Measurements from ENCODE around the gene PATZ1.
"Not testable (repeated sequence)": the region's sequence is repeated elsewhere in the genome, so short reads cannot be mapped to it uniquely, and the experiment has no call there.

Gene PATZ1

DNA sequence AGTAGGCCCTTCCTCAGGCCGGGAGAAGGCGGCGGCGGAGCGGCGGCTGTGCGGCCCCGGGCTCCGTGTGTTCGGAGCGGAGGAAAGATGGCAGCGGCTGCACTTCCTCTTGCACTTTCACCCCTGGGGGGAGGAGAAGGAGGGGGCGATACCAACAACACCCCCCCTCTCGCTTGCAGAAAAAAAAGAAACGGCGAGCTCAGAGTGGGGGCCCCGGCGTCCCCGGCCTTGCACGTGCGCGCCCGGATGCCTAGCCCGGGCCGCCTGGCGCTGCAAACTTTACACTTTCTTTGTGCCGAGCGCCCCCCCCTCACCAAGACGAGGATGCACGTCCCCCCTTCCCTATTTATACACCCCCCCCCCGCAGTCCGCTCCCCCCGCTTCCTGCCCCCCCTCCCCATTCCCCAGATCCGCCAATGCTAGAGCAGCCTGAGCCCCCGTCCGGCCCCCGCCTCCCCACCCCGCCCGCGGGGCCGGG is at the start of gene PATZ1:
PATZ1 (minus strand) TSS at position 92 of the 478 bp plus-strand sequence. CDS start 744 bp downstream, outside the sequence.
- peak in 46 of 51 donors; percentile 44 to 90 (median 76) for DNase-seq

DNA sequence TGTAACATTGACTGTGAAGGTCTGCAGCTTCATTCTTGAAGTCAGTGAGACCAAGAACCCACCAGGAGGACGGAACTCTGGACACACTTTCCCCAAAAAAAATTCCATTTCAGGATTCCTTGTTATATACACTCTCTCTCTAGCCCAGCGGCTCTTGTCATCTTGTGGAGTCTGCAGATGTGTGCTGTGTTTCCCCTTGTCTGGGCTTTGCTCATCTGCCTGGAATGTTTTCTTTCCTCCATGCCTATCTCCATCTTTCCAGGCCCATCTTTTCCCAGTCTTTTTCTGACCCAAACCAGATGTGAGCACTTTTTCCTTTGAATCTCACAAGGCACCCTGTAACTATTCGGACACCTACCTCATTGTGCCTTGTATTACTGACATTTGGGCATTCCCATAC is 48.2 kb upstream of the PATZ1 start:
- no peak for DNase-seq

GRCh38 chr22:31393893-31394292 is 47.7 kb upstream of the PATZ1 start:
- DNase-seq = no peak

DNA sequence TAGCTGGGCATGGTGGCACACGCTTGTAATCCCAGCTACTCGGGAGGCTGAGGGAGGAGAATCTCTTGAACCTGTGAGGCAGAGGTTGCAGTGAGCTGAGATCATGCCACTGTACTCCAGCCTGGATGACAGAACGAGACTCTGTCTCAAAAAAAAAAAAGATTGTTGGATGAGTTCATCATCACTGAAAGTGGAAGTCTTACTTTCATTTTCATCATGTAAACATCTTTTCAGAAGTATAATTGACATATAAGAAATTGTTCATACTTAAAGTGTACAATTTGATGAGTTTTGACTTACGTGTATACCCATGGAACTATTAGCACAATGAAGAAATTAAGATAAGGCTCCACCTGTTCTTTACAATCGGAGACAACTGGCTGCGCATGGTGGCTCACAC is 32.5 kb upstream of the PATZ1 start:
- DNase-seq = not testable (repeated sequence)

GRCh38 chr22:31378123-31378522 is 32.0 kb upstream of the PATZ1 start:
- no peak for DNase-seq

DNA sequence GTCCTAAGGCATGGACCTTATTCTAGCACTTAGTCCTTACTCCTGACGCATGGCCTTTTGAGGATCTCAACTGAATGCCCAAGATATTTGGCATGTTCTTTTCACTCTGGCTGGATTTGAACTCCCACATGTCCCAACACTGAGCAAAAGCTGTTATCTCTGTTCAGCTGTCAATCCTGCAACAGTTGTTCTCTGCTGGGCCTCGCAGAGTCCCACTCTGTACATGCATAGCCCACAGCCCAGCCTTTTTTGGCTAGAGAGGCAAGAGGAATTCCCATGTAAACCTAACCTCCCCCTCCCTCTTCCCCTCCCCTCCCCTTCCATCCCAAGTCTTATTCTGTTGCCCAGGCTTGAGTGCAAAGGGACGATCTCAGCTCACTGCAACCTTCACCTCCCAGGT is 31.5 kb upstream of the PATZ1 start:
- no peak for DNase-seq

- no peak for DNase-seq
Measured at GRCh38 chr22:31367426-31367825, 21.3 kb upstream of the PATZ1 start.

- no peak for DNase-seq
Measured at GRCh38 chr22:31363885-31364465, 17.8 kb upstream of the PATZ1 start.

DNA sequence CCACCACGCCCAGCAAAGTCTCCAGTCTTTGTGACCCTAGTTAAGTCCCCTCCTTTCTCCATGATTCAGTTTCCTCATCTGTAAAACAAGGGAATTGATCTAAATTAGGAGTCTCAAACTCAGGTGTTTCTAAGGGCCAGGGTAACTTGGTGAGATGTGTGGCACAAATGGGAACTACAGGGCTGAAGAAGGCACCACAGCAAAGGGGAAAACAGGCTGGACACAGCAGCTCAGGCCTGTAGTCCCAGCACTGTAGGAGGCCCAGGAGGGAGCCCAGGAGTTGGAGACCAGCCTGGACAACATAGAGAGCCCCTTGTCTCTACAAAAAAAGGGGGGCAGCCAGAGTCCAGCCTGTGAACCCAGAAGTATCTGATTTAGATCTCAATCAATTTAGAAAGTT is 15.6 kb upstream of the PATZ1 start:
- no peak for DNase-seq

- no peak for DNase-seq
Measured at GRCh38 chr22:31360029-31360428, 13.9 kb upstream of the PATZ1 start.

DNA sequence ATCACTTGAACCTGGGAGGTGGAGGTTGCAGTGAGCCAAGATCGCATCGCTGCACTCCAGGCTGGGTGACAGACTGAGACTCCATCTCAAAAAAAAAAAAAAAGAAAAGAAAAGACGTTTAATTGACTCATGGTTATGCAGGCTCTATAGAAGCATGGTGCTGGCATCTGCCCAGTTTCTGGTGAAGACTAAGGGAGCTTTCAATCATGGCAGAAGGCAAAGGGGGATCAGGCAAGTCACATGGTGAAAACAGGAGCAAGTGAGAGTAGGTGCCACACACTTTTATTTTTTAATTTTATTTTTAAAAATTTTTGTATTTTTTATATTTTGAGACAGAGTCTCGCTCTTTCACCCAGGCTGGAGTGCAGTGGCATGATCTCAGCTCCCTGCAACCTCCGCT is 8.4 kb upstream of the PATZ1 start:
- no peak for DNase-seq

DNA sequence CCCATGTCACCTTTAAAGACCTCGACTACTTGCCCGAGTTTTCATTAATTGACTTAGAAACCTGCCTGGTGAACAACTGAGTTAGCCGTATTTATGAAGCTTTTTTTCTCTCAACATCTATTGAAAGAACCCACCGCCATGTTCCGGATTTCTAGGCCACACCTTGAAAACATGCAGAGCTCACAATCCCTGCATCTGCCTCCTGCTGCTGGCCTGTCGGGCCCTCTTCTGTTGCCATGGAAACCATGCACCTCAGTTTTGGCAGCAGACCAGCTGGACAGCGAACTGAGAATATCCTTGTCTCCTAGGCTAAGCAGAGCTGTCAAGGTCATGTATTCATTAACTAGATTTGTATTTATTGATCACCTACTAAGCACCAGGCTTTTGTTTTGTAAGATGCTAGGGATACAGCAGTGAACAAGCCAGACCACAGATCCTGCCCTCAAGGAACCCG is 4.3 kb upstream of the PATZ1 start:
- DNase-seq = peak in 10 of 51 donors; percentile 5 to 56 (median 18)

DNA sequence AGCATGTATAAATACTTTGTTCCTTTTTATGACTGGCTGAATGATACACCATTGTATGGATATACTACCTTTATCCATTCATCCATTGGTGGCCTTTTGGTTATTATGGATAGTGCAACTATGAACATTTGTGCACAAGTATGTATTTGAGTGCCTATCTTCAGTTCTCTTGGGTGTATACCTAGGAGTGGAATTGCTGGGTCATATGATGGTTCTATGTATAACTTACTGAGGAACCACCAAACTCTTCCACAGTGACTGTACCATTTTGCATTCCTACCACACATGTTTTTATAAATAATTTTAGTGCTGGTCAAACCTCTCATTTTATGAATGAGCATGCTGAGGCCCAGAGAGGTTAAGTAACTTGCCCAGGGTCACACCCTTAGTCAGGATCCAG is 3.8 kb upstream of the PATZ1 start:
- no peak for DNase-seq

GRCh38 chr22:31348766-31349165 is 2.6 kb upstream of the PATZ1 start:
- DNase-seq = no peak

DNA sequence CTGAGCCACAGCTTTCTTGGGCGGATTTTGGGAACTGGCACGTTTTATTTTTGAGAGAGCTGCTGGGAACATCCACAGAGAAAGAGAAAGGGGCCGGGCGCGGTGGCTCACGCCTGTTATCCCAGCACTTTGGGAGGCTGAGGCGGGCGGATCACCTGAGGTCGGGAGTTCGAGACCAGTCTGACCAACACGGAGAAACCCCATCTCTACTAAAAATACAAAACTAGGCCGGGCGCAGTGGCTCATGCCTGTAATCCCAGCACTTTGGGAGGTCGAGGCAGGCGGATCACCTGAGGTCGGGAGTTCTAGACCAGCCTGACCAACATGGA is 1.8 kb upstream of the PATZ1 start:
- not testable (repeated sequence) for DNase-seq

DNA sequence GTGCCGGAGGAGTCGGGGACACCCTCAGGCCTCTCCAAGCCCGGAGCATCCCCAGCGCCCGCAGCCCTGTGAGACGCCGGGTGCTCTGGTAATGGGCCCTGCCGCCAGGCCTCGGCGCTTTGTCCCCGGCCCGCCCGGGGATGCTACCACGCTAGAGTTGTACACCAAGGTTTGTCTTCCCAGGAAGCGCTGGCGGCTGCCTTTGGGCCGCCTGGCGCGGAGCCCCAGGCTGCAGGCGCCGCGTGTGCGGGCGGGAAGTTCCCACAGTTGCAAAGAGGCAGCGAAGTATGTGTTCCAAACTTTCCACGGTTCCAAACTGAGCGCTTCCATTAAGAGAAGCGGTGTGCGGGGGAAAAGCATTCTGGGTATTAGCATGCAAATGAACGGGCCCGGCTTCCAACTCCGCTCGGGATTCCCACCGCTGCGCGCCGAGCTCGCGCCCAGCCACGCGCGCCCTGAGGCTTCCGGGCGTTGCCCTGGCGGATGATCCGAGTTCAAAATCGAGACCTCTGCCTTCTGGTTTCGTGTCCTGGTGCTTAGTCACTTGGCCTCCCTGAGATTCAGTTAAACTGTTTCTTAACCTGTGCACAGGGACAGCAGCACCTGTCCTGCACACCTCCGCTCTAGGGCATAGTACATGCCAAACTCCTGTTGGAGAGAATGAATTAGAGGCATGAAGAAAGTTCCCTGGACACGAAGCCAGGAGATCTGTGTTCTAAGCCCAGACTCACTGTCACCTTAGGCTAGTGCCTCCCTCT is 1.3 kb upstream of the PATZ1 start:
- DNase-seq = peak in 38 of 51 donors; percentile 35 to 79 (median 60)

DNA sequence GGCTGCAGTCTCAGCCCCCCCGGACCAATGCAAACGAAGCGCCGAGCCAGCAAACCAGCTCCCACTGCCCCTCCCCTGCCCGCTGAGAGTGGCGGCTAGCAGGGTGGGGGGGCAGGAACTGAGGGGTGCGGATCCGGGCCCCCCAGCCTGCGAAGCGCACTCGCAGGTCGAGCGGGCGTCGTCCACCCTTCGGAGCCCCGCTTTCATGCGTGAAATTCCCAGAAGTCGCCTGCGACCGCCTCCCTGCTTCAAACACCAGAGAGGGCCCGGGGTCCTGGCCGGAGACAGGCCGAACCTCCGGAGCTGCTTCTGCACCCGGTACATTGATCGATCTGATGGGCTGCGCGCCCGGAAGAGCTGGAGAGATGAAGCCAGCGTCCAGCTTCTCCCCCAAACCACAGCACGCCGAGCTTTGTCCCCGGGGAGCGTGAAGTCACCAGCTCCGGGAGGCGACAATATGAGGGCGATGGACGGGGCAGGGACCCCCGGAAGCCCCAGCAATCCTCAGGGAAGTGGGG is 646 bp upstream of the PATZ1 start:
- DNase-seq = peak in 29 of 51 donors; percentile 34 to 89 (median 62)

DNA sequence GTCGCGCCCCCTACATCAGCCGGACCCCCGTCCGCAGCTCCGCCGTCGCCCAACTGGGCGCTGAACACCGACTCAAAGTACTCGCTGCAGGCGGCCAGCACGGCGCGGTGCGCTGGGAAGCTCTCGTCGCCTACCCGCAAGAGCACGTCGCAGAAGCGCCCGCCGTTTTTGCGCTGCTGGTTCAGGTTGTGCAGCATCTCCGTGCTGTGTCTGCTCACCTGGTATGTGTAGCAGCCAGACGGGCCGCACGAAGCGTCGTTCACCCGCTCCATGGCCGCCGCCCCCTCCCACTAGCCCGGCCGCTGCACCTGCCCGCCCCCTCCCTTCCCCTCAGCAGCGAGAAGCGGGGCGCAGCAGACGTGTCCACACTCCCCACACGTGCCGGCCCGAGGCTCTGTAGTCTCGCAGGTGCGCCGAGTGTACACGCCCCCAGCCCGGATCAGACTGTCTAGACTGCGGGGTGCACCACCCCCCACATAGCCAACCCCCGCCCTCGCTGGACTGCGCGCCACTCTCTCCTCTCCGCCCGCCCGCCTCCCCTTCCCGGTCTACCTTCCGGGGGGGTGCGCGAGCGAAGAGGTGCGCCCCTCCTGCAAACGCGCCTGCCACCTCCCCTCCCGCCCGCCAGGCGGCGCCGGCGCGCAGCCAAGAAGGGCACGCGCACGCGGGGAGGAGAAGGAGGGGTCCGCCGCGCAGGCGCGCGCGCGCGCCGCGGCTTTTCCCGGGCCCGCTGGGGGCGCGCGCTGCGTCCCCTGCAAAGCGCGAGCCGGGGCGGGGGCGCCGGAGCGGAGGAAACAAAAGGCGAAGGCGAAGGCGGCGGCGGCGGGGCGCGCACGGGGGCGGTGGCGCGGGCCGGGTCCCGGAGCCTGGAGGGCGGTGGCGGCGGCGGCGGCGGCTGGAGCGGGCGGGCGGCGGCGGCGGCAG is 553 bp downstream of the PATZ1 start:
- DNase-seq = peak in 48 of 51 donors; percentile 44 to 90 (median 76)

GRCh38 chr22:31344578-31345330 is 1.4 kb downstream of the PATZ1 start:
- peak in 2 of 51 donors; percentile 20 to 29 for DNase-seq

DNA sequence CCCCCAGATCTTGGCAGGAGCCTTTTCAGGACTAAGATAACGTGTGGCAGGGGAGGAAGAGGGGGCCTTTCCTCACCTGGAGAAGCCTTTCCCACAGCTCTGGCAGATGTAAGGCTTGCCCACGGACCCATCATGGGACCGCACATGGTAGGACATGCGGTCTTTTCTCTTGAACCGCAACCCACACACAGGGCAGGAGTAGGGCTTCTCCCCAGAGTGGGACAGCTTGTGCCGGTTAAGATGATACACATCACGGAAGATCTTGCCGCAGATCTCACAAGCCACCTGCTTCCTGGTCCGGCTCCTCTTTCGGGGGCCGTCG is 1.9 kb downstream of the PATZ1 start:
- DNase-seq = no peak
